SK-N-SH treated with all-trans-retinoic acid at 6 μM for 48 hours (cell line): ENCODE measurements around the gene KCNIP1.

Experiments
- ATAC-seq: fragments of 200-7000 bp; cut with Tn5 transposase; 3 replicates; pipeline ENCODE4 v1.9.1; 2020; ENCODE audit warnings: mild to moderate bottlenecking, moderate library complexity
- ARNTL ChIP-seq: fragments of 450-650 bp; formaldehyde crosslinking; IDR thresholded peaks from 2 replicates; pipeline ENCODE4 v1.5.0; 2020; ENCODE audit warnings: low read depth, mild to moderate bottlenecking, moderate library complexity, borderline replicate concordance
- BACH2 ChIP-seq: fragments of 250-450 bp; sonication (Bioruptor Pico); IDR thresholded peaks from 2 replicates; pipeline ENCODE4 v1.9.0; 2021; ENCODE audit warnings: mild to moderate bottlenecking, borderline replicate concordance
- CREB5 ChIP-seq: fragments of 250-450 bp; sonication (Bioruptor Pico); IDR thresholded peaks from 2 replicates; pipeline ENCODE4 v1.5.1; 2020; ENCODE audit warnings: low read depth, mild to moderate bottlenecking, moderate library complexity
- CSDC2 ChIP-seq: fragments of 250-450 bp; sonication (Bioruptor Pico); IDR thresholded peaks from 2 replicates; pipeline ENCODE4 v1.5.0; 2020; ENCODE audit warnings: mild to moderate bottlenecking, moderate library complexity
- CSRNP3 ChIP-seq: fragments of 250-450 bp; sonication (Bioruptor Pico); IDR thresholded peaks from 2 replicates; pipeline ENCODE4 v1.5.1; 2021; ENCODE audit warnings: mild to moderate bottlenecking, moderate library complexity
- ESRRG ChIP-seq: fragments of 250-450 bp; sonication (Bioruptor Pico); IDR thresholded peaks from 2 replicates; pipeline ENCODE4 v1.6.1; 2021; ENCODE audit warnings: mild to moderate bottlenecking
- GLIS3 ChIP-seq: fragments of 250-450 bp; sonication (Bioruptor Pico); IDR thresholded peaks from 2 replicates; pipeline ENCODE4 v1.5.0; 2020; ENCODE audit warnings: mild to moderate bottlenecking, moderate library complexity
- OSR1 ChIP-seq: fragments of 250-450 bp; sonication (Bioruptor Pico); IDR thresholded peaks from 2 replicates; pipeline ENCODE4 v1.8.0; 2022; ENCODE audit warnings: moderate library complexity, mild to moderate bottlenecking, inconsistent platforms
- PATZ1 ChIP-seq: fragments of 250-450 bp; sonication (Bioruptor Pico); IDR thresholded peaks from 2 replicates; pipeline ENCODE4 v1.8.0; 2020; ENCODE audit warnings: mild to moderate bottlenecking, moderate library complexity, borderline replicate concordance
- POU6F1 ChIP-seq: fragments of 250-450 bp; sonication (Bioruptor Pico); IDR thresholded peaks from 2 replicates; pipeline ENCODE4 v1.8.0; 2021; ENCODE audit warnings: low read depth, mild to moderate bottlenecking, moderate library complexity, borderline replicate concordance
- PPARA ChIP-seq: fragments of 250-450 bp; sonication (Bioruptor Pico); IDR thresholded peaks from 2 replicates; pipeline ENCODE4 v1.5.0; 2020; ENCODE audit warnings: mild to moderate bottlenecking, borderline replicate concordance
- RARB ChIP-seq: fragments of 250-450 bp; sonication (Bioruptor Pico); IDR thresholded peaks from 2 replicates; pipeline ENCODE4 v1.8.0; 2021; ENCODE audit warnings: mild to moderate bottlenecking, moderate library complexity
- TCF4 ChIP-seq: fragments of 250-450 bp; sonication (Bioruptor Pico); IDR thresholded peaks from 2 replicates; pipeline ENCODE4 v1.8.0; 2021; ENCODE audit warnings: mild to moderate bottlenecking, moderate library complexity, borderline replicate concordance
- TOX ChIP-seq: fragments of 250-450 bp; sonication (Bioruptor Pico); IDR thresholded peaks from 2 replicates; pipeline ENCODE4 v1.8.0; 2021; ENCODE audit warnings: mild to moderate bottlenecking, moderate library complexity, borderline replicate concordance
- TSHZ2 ChIP-seq: fragments of 250-450 bp; sonication (Bioruptor Pico); IDR thresholded peaks from 2 replicates; pipeline ENCODE4 v1.5.0; 2020; ENCODE audit warnings: mild to moderate bottlenecking, moderate library complexity
- ZC3H10 ChIP-seq: fragments of 250-450 bp; sonication (Bioruptor Pico); IDR thresholded peaks from 2 replicates; pipeline ENCODE4 v1.5.1; 2021; ENCODE audit warnings: mild to moderate bottlenecking, moderate library complexity
- ZFP3 ChIP-seq: fragments of 250-450 bp; sonication (Bioruptor Pico); IDR thresholded peaks from 2 replicates; pipeline ENCODE4 v1.5.0; 2020; ENCODE audit warnings: mild to moderate bottlenecking, moderate library complexity
- ZFP30 ChIP-seq: fragments of 450-650 bp; formaldehyde crosslinking; IDR thresholded peaks from 2 replicates; pipeline ENCODE4 v1.5.0; 2022; ENCODE audit warnings: mild to moderate bottlenecking, moderate library complexity
- ZNF70 ChIP-seq: fragments of 450-650 bp; formaldehyde crosslinking; IDR thresholded peaks from 2 replicates; pipeline ENCODE4 v1.5.0; 2020; ENCODE audit warnings: mild to moderate bottlenecking, moderate library complexity
- ZNF8 ChIP-seq: fragments of 450-650 bp; formaldehyde crosslinking; IDR thresholded peaks from 2 replicates; pipeline ENCODE4 v1.5.0; 2020; ENCODE audit warnings: mild to moderate bottlenecking, moderate library complexity

Gene KCNIP1

GRCh38 chr5:170542691-170543293 lies 39.0 kb downstream of the KCNIP1 start:
- no peak for TF ChIP-seq ZFP30 (CRISPR knock-in tag)
- TF ChIP-seq CREB5: no peak
- no peak for TF ChIP-seq CSDC2 (CRISPR knock-in tag)
- TF ChIP-seq TSHZ2 (CRISPR knock-in tag): no peak
- TF ChIP-seq TOX (CRISPR knock-in tag): no peak
- no peak for TF ChIP-seq OSR1 (CRISPR knock-in tag)
- TF ChIP-seq ESRRG (CRISPR knock-in tag): no peak
- TF ChIP-seq BACH2 (CRISPR knock-in tag): no peak
- ATAC-seq: no peak

GRCh38 chr5:170545313-170545712 lies 41.5 kb downstream of the KCNIP1 start:
- TF ChIP-seq PPARA (CRISPR knock-in tag) (no peak), ARNTL (CRISPR knock-in tag) (no peak), CREB5 (no peak), ZNF70 (CRISPR knock-in tag) (no peak), PATZ1 (CRISPR knock-in tag) (no peak), ZFP3 (CRISPR knock-in tag) (no peak), GLIS3 (CRISPR knock-in tag) (no peak), CSRNP3 (CRISPR knock-in tag) (no peak), ZC3H10 (CRISPR knock-in tag) (no peak), TOX (CRISPR knock-in tag) (no peak), CSDC2 (CRISPR knock-in tag) (no peak), ZNF8 (CRISPR knock-in tag) (no peak), POU6F1 (no peak), TCF4 (CRISPR knock-in tag) (no peak), ESRRG (CRISPR knock-in tag) (no peak)
- ATAC-seq: no peak

- ATAC-seq: no peak
Measured at GRCh38 chr5:170545811-170546210, 42.0 kb downstream of the KCNIP1 start.

More at GRCh38 chr5:170545811-170546210, 42.0 kb downstream of the KCNIP1 start:
- no peak for TF ChIP-seq ZC3H10 (CRISPR knock-in tag)
- no peak for TF ChIP-seq ZFP30 (CRISPR knock-in tag)
- TF ChIP-seq CSDC2 (CRISPR knock-in tag): no peak
- no peak for TF ChIP-seq POU6F1
- no peak for TF ChIP-seq CREB5
- TF ChIP-seq RARB (CRISPR knock-in tag): no peak
- TF ChIP-seq ZFP3 (CRISPR knock-in tag): no peak
- no peak for TF ChIP-seq TOX (CRISPR knock-in tag)
